Lung (tissue), 12 donors: Measurements from ENCODE around the gene HSPA8. TPM values are rescaled to one million over a fixed set of nuclear protein-coding genes. Genes with fewer than 3 reads are reported as not detected.
A peak's percentile ranks its signal among the peaks of the same experiment; 100 is the strongest.

Experiments used
- ATAC-seq: fragments of 200-7000 bp; cut with Tn5 transposase; one replicate; pipeline ENCODE4 v1.9.1; 2020; ENCODE audit warnings: moderate number of reproducible peaks; ENCODE audit not compliant: insufficient read depth, low FRiP score
- DNase-seq, 3 donors: peaks; one replicate each; pipeline ENCODE4 v3.0.0-alpha.2; 2013 to 2017
- H3K27ac ChIP-seq, 2 donors: one replicate each; pipeline ENCODE4 v1.5.1; 2013; ENCODE audit warnings: mild to moderate bottlenecking in 2 of 2, moderate library complexity in 2 of 2, control low read depth in 1 of 2, inconsistent platforms in 1 of 2, low read depth in 1 of 2, low read length in 1 of 2
- H3K27me3 ChIP-seq, 3 donors: one replicate each; pipeline ENCODE4 v1.5.1; 2013; ENCODE audit warnings: low read length in 2 of 3; ENCODE audit not compliant: control insufficient read depth in 3 of 3, insufficient read depth in 3 of 3
- H3K36me3 ChIP-seq, 4 donors: one replicate each; pipeline ENCODE4 v1.5.1; 2013; ENCODE audit warnings: low read length in 4 of 4, mild to moderate bottlenecking in 1 of 4, moderate library complexity in 1 of 4; ENCODE audit not compliant: control insufficient read depth in 4 of 4, insufficient read depth in 4 of 4
- H3K4me1 ChIP-seq, 5 donors: one replicate each; pipeline ENCODE4 v1.5.1; 2013; ENCODE audit warnings: low read length in 5 of 5, mild to moderate bottlenecking in 2 of 5, moderate library complexity in 1 of 5; ENCODE audit not compliant: control insufficient read depth in 5 of 5, insufficient read depth in 5 of 5
- H3K4me3 ChIP-seq: one replicate; pipeline ENCODE4 v1.5.1; 2013; ENCODE audit warnings: mild to moderate bottlenecking, control low read depth, moderate library complexity
- H3K9ac ChIP-seq, 2 donors: one replicate each; pipeline ENCODE4 v1.5.1; 2013; ENCODE audit warnings: low read length in 2 of 2, control low read depth in 1 of 2; ENCODE audit not compliant: insufficient read depth in 1 of 2
- H3K9me3 ChIP-seq, 4 donors: one replicate each; pipeline ENCODE4 v1.5.1; 2013; ENCODE audit warnings: low read length in 3 of 4, mild to moderate bottlenecking in 1 of 4, moderate library complexity in 1 of 4; ENCODE audit not compliant: control insufficient read depth in 4 of 4, insufficient read depth in 3 of 4
- CTCF ChIP-seq: IDR thresholded peaks from 2 replicates; pipeline ENCODE4 v1.5.1; 2012; ENCODE audit warnings: mild to moderate bottlenecking; ENCODE audit errors: control extremely low read depth, extremely low read depth
- WGBS, 2 donors: extraction: QIAGEN DNeasy Blood & Tissue Kit; methylation state at CpG; one replicate each; pipeline ENCODE4 v1.1.7; 2013; 5-methylcytosine and 5-hydroxymethylcytosine counted together
- polyA plus RNA-seq, 2 donors: library from polyadenylated mRNA; stranded (reverse); fragments of 200-250 nt; gene quantifications; one replicate each; pipeline ENCODE4 v1.2.1, GENCODE V29; 2013
- total RNA-seq, 2 donors: library from RNA; depleted of rRNA in 1 of 2; stranded (reverse); fragments of >200 nt in 1 of 2; gene quantifications; one replicate each; pipeline ENCODE4 v1.2.1, GENCODE V29; 2014 to 2021
- donor health status: control.
- donor health status: control.
- donor health status: Bipolar disorder and iron deficiency.
- donor health status: healthy.
- donor health status: DM: yes; HTN: yes; CAD: no.

The HSPA8 gene
- total and polyA plus RNA-seq, 4 donors, result 90.9 to 1,138 (median 892) TPM

GRCh38 chr11:123072332-123072761, 10.4 kb upstream of the HSPA8 start:
- no peak overlapping the region for H3K4me3 ChIP-seq
- no peaks in the 10 kb centered on the region for H3K4me1 ChIP-seq
- ATAC-seq (no peak), DNase-seq (peak in 1 of 3 donors; percentile 19)
- H3K36me3 ChIP-seq, result peaks cover 0 to 8% (median 3%) of the 10 kb centered on the region in 4 donors
- H3K9me3 ChIP-seq, result no peaks in the 10 kb centered on the region
- no peak overlapping the region for H3K27ac ChIP-seq
- 58 to 66% methylated on average over 2 of the region's 2 CpGs for WGBS, 2 donors
- H3K27me3 ChIP-seq, result no peaks in the 10 kb centered on the region
- TF ChIP-seq CTCF, result no peak
- H3K9ac ChIP-seq, result no peak overlapping the region

- no peak for ATAC-seq
- Histone ChIP-seq H3K4me1 (peaks cover 0 to 6% (median 0%) of the 10 kb centered on the region in 5 donors), H3K36me3 (peaks cover 0 to 8% (median 3%) of the 10 kb centered on the region in 4 donors), H3K4me3 (no peak overlapping the region), H3K27ac (no peak overlapping the region), H3K9ac (peak overlapping the region in 1 of 2 donors; percentile 32), H3K9me3 (no peaks in the 10 kb centered on the region), H3K27me3 (no peaks in the 10 kb centered on the region)
- 35 to 44% methylated on average over 5 of the region's 5 CpGs for WGBS, 2 donors
- no peak for DNase-seq
- no peak for TF ChIP-seq CTCF
Measured at GRCh38 chr11:123069908-123070821, 8.2 kb upstream of the HSPA8 start.

GRCh38 chr11:123065621-123066020, 3.7 kb upstream of the HSPA8 start:
- H3K4me3 ChIP-seq, result no peak overlapping the region
- no peaks in the 10 kb centered on the region for H3K9me3 ChIP-seq
- H3K27me3 ChIP-seq, result no peaks in the 10 kb centered on the region
- peak in 2 of 3 donors; percentile 48 to 60 for DNase-seq
- H3K9ac ChIP-seq, result no peak overlapping the region
- no peak for ATAC-seq
- WGBS, 2 donors, result 78 to 79% methylated on average over 2 of the region's 2 CpGs
- peaks cover 2 to 25% (median 8%) of the 10 kb centered on the region in 5 donors for H3K4me1 ChIP-seq
- no peak for TF ChIP-seq CTCF
- peaks cover 1 to 16% (median 3%) of the 10 kb centered on the region in 4 donors for H3K36me3 ChIP-seq
- H3K27ac ChIP-seq, result no peak overlapping the region
